HG02840 (cell line): ENCODE data around the gene TCTA.

ENCODE experiments used
- ATAC-seq: cut with Tn5 transposase; IDR thresholded peaks from one replicate; pipeline ENCODE4 v1.9.1; 2021; ENCODE audit warnings: mild to moderate bottlenecking, moderate library complexity, moderate number of reproducible peaks; ENCODE audit not compliant: unreplicated experiment, low FRiP score

The TCTA gene

GRCh38 chr3:49410066-49410845 lies 2.0 kb upstream of the TCTA start:
- ATAC-seq: no peak

DNA sequence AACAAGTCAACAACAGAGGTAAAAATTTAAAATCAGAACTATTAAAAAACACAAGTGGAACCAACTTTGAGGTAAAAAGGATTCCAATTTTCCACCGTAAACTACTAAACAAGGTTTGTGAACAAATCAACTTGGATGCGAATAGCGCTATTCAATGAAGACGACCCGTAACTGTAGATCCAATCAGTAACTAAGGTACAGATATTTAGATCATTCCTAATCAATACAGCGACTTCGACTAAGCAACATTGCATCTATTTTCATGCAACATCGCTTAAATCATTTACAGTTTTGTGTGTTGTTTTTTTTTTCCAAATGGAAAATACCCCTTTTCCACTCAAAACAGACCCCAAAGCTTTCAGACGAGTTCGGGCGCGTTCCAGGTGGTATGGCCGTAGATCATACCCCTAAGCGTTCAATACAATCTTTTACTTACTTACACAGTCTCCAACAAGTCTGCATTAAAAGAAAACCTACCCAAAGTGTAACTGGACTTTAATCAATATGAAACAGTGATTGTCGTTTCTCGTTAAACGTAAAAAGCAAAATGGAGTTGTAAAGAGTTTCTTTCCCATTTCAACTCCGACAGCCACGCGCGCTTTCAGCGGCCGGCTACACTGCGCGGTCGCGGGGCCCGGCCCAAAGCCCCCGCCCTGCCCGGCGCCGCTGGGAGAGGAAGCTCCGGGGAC lies 1.2 kb upstream of the TCTA start:
- no peak for ATAC-seq

DNA sequence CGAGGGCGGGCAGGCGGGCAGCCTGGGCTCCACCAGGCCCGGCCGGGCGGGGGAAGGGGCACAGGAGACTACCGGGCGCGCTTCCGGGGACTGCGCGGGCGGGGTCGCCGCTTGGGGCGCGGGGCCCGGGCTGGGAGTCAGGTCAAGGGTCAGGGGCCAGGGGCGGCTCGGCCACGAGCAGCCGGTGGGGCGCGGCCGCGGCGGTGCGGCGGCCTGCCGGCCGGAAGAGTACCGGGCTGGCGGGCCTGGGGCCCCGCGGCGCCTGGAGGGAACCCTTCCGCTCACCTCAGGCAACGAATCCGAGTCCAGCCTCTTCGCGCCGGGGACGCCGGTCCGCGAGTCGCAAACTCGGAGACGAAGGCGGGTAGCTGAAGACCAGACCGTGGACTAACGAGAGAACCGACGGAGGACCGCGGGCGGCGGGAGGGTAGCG lies 672 bp upstream of the TCTA start:
- ATAC-seq: peak; percentile 30

GRCh38 chr3:49412632-49413337 lies 562 bp downstream of the TCTA start:
- ATAC-seq: no peak

- no peak for ATAC-seq
Observed at GRCh38 chr3:49413338-49413734, 1.1 kb downstream of the TCTA start.

GRCh38 chr3:49414753-49415152 lies 2.5 kb downstream of the TCTA start:
- ATAC-seq: no peak

GRCh38 chr3:49415931-49416601 lies 3.8 kb downstream of the TCTA start:
- ATAC-seq: no peak

GRCh38 chr3:49416867-49417266 lies 4.6 kb downstream of the TCTA start:
- no peak for ATAC-seq

GRCh38 chr3:49417516-49418120 lies 5.4 kb downstream of the TCTA start:
- ATAC-seq: no peak

DNA sequence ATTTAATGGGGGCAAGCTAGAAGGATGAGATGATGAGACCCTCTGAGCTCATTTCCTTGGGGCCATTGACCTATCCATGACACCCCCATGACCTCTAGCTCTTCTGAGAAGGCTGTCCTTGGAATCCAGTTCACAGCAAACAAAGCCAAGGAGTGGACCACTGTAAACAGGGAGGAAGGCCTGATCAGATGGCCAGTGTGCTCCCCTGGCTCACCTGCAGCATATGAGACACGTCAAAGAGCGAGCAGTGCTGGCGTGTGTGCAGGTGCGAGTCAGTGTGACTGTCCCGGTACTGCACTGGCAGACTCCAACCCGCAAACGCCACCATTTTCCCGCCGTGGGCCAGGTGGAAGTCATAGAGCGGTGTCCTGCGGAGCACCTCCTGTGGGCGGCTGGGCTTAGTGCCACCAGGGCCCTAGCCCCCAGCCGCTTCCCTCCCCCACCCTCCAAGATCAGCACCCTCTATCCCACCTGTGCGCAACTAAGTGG lies 9.7 kb downstream of the TCTA start:
- no peak for ATAC-seq

GRCh38 chr3:49422379-49423248 lies 10.4 kb downstream of the TCTA start, which contains the start of gene AMT:
Gene AMT, minus strand, starts transcription at chr3:49422473. Its CDS starts 23 bp downstream, at chr3:49422450.
- no peak for ATAC-seq

DNA sequence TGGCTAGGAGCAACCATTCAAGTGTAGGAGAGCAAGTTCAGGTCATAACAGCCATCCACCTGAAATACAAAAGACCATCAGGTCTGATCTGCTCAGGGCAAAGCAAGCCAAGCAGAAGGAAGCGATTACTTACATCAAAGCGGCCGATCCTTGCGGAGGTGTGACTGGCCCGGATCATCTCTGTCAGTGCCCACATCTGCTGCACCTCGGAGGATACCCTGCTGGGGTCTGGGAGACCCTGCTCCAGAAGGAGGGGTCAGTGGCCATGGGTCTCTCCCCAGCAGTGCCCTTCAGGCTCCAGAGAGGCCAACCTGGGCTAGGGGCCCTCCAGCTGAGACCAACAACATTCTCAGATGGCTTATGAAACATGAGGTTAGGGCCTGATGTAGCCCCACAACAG lies 12.6 kb downstream of the TCTA start:
- ATAC-seq: no peak

DNA sequence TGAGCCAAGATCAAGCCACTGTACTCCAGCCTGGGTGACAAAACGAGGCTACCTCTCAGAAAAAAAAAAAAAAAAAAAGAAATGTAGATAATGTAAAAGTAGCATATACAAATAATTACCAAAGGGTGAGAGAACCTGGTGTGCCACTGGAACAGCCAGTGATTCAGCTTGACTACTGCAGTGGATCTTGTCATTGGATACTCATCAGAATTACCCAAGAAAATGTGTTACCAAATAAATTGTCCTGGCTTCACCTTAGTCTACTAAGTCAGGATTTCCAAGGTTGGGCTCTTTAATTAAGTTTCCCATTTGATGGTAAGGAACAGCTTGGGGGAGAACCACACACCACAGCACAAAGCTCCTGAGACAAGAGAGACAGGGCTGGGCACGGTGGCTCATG lies 15.4 kb downstream of the TCTA start:
- no peak for ATAC-seq

DNA sequence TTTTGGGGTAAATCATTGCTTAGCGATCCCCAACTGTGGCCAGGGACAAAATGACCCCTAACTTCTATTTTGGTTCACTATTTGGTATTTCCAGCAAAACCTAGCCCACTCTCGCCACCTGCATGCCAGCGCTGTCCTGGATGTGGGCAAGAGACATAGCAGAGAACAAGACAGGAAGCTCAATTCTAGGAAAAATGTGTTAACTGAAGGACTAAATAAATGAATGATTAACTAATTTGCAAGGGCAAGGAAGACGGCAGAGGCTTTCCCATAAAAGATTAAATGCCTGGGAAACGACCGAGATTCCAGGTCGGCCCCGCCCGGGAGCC lies 16.5 kb downstream of the TCTA start:
- ATAC-seq: peak; percentile 6

DNA sequence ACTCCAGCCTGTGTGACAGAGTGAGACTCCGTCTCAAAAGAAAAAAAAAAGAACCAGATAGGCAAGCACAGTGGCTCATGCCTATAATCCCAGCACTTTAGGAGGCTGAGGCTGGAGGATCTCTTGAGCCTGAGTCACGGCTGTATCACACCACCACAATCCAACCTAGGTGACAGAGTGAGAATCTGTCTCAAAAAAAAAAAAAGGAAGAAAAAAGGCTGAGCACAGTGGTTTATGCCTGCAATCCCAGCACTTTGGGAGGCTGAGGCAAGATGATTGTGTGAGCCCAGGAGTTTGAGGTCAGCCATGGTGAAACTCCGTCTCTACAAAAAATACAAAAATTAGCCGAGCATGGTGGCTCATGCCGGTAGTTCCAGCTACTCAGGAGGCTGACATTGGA lies 22.5 kb downstream of the TCTA start:
- no peak for ATAC-seq

DNA sequence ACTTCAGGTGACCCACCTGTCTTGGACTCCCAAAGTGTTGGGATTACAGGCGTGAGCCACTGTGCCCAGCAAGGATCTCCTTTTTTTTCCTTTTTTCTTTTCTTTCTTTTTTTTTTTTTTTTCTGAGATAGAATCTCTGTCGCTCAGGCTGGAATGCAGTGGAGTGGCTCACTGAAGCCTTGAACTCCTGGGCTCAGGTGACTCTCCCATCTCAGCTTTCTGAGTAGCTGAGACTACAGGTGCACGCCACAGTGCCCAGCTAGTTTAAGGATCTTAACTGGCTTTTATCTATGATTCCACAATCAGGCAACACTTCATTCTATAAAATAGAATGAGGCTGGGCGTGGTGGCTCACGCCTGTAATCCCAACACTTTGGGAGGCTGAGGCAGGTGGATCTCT lies 33.2 kb downstream of the TCTA start:
- ATAC-seq: no peak

DNA sequence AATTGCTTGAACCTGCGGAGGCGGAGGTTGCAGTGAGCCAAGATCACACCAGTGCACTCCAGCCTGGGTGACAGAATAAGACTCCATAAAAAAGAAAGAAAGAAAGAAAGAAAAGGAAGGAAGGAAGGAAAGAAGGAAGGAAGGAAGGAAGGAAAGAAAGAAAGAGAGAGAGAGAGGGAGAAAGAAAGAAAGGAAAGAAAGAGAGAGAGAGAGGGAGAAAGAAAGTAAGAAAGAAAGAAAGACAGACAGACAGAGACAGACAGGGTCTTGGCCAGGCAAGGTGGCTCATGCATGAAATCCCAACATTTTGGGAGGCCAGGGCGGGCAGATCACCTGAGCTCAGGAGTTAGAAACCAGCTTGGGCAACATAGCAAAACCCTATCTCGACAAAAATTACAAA lies 41.4 kb downstream of the TCTA start:
- ATAC-seq: no peak

- no peak for ATAC-seq
Observed at GRCh38 chr3:49454458-49454857, 42.2 kb downstream of the TCTA start.

DNA sequence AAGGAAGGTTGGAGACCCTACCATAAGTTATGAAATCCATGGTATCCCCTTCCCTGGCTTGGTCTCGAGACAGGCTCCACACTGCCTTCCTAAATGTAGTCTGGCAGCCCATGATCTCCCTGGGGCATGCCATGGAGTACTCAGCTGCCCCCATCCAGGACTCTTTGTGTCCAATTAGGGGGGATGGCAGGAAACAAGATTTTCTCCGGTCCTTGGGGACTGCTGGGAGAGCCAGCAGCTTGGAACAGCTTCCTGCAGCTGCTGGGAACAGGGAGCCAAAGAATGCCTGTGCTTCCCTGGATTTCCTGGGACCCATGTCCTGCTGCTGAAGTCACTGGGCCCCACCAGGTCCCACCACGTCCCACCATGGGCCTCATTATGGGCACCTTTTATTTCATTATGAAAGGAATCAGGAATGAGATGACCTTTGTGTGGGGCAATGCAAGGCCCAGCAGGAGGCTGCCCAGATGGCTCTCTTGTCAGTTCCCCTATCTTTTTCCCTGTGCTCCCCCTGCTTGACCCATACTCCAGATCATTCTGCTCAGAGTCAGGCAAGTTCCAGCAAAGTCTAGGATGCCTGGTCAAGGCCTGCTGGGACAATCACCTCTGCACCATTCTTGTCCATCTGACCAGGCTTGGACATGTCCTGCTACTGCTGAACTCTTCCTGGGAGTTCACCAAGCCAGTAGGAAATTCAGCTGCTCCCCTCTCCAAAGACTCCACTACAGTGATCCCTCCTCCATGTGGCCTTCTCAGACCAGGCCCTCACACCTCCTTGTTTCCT lies 42.9 kb downstream of the TCTA start:
- no peak for ATAC-seq
